Astrocyte of the cerebellum (primary cell): Measurements from ENCODE around the gene MYH9.
"Not testable (repeated sequence)": the region's sequence is repeated elsewhere in the genome, so short reads cannot be mapped to it uniquely, and the experiment has no call there.

ENCODE experiments used
- DNase-seq: peaks from one replicate; pipeline ENCODE4 v3.0.0-alpha.2; 2011; ENCODE audit warnings: low read depth
- H3K4me3 ChIP-seq: 2 replicates; pipeline ENCODE4 v1.5.1; 2011; ENCODE audit warnings: mild to moderate bottlenecking, low read depth, low read length, moderate library complexity
- CTCF ChIP-seq: IDR thresholded peaks from 2 replicates; pipeline ENCODE4 v1.5.1; 2012; ENCODE audit warnings: low read length, low read depth, moderate library complexity, mild to moderate bottlenecking; ENCODE audit errors: missing control alignments
- in situ Hi-C: cut with HindIII; loops from 2 replicates; pipeline ENCODE4 v1.10.0; 2017; ENCODE audit warnings: low sequenced_read_pairs

The MYH9 gene

GRCh38 chr22:36294293-36294620 lies 93.5 kb downstream of the MYH9 start:
- no peak for DNase-seq
- in situ Hi-C loops: no loop called here
- H3K4me3 ChIP-seq: no peak overlapping the region
- no peak for TF ChIP-seq CTCF

GRCh38 chr22:36293606-36294292 lies 94.0 kb downstream of the MYH9 start:
- no peak for TF ChIP-seq CTCF
- H3K4me3 ChIP-seq: no peak overlapping the region
- in situ Hi-C loops: no loop called here
- no peak for DNase-seq

- in situ Hi-C loops: no loop called here
- DNase-seq: no peak
- TF ChIP-seq CTCF: no peak
- H3K4me3 ChIP-seq: no peak overlapping the region
These were observed 94.8 kb downstream of the MYH9 start for GRCh38 chr22:36292823-36293530.

GRCh38 chr22:36291831-36292740 lies 95.7 kb downstream of the MYH9 start:
- in situ Hi-C loops: no loop called here
- TF ChIP-seq CTCF: no peak
- H3K4me3 ChIP-seq: no peak overlapping the region
- no peak for DNase-seq

GRCh38 chr22:36290391-36291075 lies 97.2 kb downstream of the MYH9 start:
- DNase-seq, H3K4me3 ChIP-seq, in situ Hi-C loops: not testable (repeated sequence)

GRCh38 chr22:36289948-36290371 lies 97.8 kb downstream of the MYH9 start:
- DNase-seq, H3K4me3 ChIP-seq, in situ Hi-C loops: not testable (repeated sequence)

- in situ Hi-C loops: no loop called here
- no peak for TF ChIP-seq CTCF
These were observed 98.3 kb downstream of the MYH9 start for GRCh38 chr22:36289406-36289870.

More at GRCh38 chr22:36289406-36289870, 98.3 kb downstream of the MYH9 start:
- no peak overlapping the region for H3K4me3 ChIP-seq
- DNase-seq: no peak
